Hematopoietic multipotent progenitor cell (in vitro differentiated cells): Measurements from ENCODE around the gene COL4A3. TPM values are rescaled to one million over a fixed set of nuclear protein-coding genes. Genes with fewer than 3 reads are reported as not detected.
A peak's percentile ranks its signal among the peaks of the same experiment; 100 is the strongest.

Experiments used
- DNase-seq, 3 donors: peaks; one replicate each; pipeline ENCODE4 v3.0.0-alpha.2; 2011 to 2015; ENCODE audit warnings: low read depth in 2 of 3, low spot score in 2 of 3
- total RNA-seq: library from RNA; depleted of rRNA; stranded (reverse); fragments of >200 nt; gene quantifications from one replicate; pipeline ENCODE4 v1.2.3, GENCODE V29; 2012

Gene COL4A3
- under 0.01 TPM for total RNA-seq

- DNase-seq = peak in 1 of 3 donors; percentile 12
Observed at GRCh38 chr2:227163998-227164762, at the start of gene COL4A3, which contains the start of gene COL4A4. Gene COL4A3, plus strand, starts transcription at chr2:227164624. Its CDS starts 103 bp downstream, at chr2:227164727. Gene COL4A4, minus strand, starts transcription at chr2:227164205. Its CDS starts 16,722 bp downstream, at chr2:227147483.

- DNase-seq = no peak
Observed at GRCh38 chr2:227115761-227116160, 48.7 kb upstream of the COL4A3 start.

GRCh38 chr2:227117027-227117426 lies 47.4 kb upstream of the COL4A3 start:
- no peak for DNase-seq

GRCh38 chr2:227117852-227118251 lies 46.6 kb upstream of the COL4A3 start:
- no peak for DNase-seq

GRCh38 chr2:227118353-227118752 lies 46.1 kb upstream of the COL4A3 start:
- DNase-seq = no peak

GRCh38 chr2:227123697-227124096 lies 40.7 kb upstream of the COL4A3 start:
- no peak for DNase-seq

- no peak for DNase-seq
Observed at GRCh38 chr2:227124811-227125210, 39.6 kb upstream of the COL4A3 start.

GRCh38 chr2:227125506-227125905 lies 38.9 kb upstream of the COL4A3 start:
- DNase-seq = no peak

- no peak for DNase-seq
Observed at GRCh38 chr2:227127201-227127600, 37.2 kb upstream of the COL4A3 start.

GRCh38 chr2:227130636-227131035 lies 33.8 kb upstream of the COL4A3 start:
- DNase-seq = no peak

GRCh38 chr2:227132986-227133385 lies 31.4 kb upstream of the COL4A3 start:
- no peak for DNase-seq

- DNase-seq = no peak
Observed at GRCh38 chr2:227134591-227134990, 29.8 kb upstream of the COL4A3 start.

- no peak for DNase-seq
Observed at GRCh38 chr2:227141301-227141700, 23.1 kb upstream of the COL4A3 start.

GRCh38 chr2:227143895-227144294 lies 20.5 kb upstream of the COL4A3 start:
- no peak for DNase-seq

- no peak for DNase-seq
Observed at GRCh38 chr2:227146456-227146855, 18.0 kb upstream of the COL4A3 start.

GRCh38 chr2:227147023-227147422 lies 17.4 kb upstream of the COL4A3 start:
- DNase-seq = no peak

GRCh38 chr2:227148106-227148505 lies 16.3 kb upstream of the COL4A3 start:
- DNase-seq = no peak

- DNase-seq = no peak
Observed at GRCh38 chr2:227150222-227150936, 14.0 kb upstream of the COL4A3 start.

GRCh38 chr2:227152093-227152766 lies 12.2 kb upstream of the COL4A3 start:
- DNase-seq = no peak

GRCh38 chr2:227153307-227153706 lies 11.1 kb upstream of the COL4A3 start:
- no peak for DNase-seq

GRCh38 chr2:227153758-227154486 lies 10.5 kb upstream of the COL4A3 start:
- no peak for DNase-seq
